Activated naive CD4-positive, alpha-beta T cell (primary cell): ENCODE results near the gene FGF12.

Source experiments
- DNase-seq, 4 experiments: peaks; one replicate each; lab custom pipeline; 2025; lab: John Stamatoyannopoulos, UW

FGF12 gene

GRCh38 chr3:192684151-192684550 lies 43.2 kb downstream of the FGF12 start:
- DNase-seq = no peak

DNA sequence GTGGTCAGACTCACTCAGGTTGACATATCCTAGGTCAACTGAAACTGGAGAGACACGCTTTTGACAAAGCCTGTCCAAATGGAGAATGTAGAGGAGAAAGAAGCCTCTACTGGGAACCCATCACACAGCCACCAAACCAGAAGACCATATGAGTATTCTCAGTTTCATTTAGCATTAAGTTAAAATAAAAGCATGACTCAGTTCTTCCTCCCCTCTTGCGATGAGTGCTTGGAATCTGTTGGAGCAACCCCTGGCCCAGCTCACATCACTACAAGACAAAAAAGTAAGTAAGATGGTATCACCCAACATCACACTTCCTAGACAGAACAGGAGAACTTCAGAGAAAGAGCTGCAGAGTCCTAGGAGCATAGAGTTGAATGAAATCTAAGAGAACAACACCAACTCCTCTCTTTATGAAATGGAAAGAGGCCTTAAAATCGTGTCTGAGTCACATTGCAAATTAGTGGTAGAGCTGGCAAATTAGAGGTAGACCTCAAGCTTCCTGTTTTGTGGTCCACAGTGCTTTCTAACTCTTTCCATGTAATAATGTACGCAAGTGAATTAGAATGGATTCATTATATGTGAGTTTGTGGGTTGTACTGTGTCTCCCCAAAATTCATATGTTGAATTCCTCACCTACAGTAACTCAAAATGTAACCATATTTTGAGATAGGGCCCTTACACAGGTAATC lies 51.2 kb downstream of the FGF12 start:
- no peak for DNase-seq

DNA sequence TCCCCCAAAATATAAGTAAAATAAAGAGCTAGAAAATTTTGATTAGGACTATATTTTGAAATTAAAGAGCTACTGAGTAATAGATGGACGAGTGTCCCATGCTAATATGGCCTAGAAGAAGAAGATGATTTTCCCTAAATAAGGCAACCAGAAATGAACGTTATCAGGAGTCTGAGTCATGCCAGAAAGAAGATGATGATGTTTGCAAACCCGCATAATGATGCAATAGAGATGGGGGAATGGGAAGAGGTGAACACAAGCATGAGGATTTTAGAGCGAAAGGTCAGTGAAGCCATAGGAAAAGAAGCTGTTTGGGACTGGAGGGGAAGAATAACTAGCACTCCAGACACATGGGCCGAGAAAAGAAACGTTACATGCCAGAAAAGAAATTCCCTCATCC lies 71.7 kb downstream of the FGF12 start:
- DNase-seq = no peak

GRCh38 chr3:192655040-192655439 lies 72.3 kb downstream of the FGF12 start:
- DNase-seq = no peak

GRCh38 chr3:192653862-192654261 lies 73.5 kb downstream of the FGF12 start:
- DNase-seq = no peak

DNA sequence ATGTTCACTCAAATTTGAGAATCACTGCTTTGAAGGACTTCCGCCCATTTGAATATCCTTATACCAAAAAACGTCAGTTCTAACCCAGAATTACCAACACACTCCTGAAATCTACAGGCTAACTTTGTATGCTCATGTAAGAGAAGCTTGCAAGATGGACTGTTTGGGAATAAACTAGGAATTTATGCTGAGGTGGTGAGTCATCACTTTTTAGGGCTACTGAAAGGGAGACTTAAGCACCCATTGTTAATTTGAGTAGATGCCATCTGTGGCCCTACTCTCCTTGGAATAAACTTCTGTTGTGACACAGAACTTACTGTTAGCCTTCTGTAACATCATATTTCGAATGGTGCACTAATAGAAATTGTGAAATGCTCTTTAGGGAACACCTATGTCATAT lies 74.6 kb downstream of the FGF12 start:
- DNase-seq = no peak

- DNase-seq = no peak
Measured at GRCh38 chr3:192651836-192652512, 75.4 kb downstream of the FGF12 start.

GRCh38 chr3:192645437-192645836 lies 81.9 kb downstream of the FGF12 start:
- DNase-seq = no peak

DNA sequence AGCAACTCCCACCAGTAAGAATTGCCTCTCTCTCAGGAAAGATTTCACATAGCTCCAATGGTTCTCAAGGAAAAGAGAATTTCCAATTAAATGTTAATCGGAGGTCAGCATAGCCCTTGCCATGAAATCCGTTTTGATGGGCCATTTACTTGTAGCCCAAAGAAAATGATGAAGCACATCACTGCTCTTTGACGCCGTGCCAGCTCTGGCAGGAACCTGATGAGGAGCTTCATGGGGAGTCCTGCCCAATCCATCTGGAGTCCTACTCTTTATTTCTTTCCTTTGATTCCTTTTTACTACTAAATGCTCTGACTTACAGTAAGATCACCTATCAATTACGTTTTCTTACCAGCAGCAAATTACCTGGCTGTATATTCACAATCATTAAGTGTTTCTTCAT lies 84.7 kb downstream of the FGF12 start:
- no peak for DNase-seq

GRCh38 chr3:192641919-192642318 lies 85.4 kb downstream of the FGF12 start:
- DNase-seq = no peak

GRCh38 chr3:192639987-192640386 lies 87.4 kb downstream of the FGF12 start:
- no peak for DNase-seq

DNA sequence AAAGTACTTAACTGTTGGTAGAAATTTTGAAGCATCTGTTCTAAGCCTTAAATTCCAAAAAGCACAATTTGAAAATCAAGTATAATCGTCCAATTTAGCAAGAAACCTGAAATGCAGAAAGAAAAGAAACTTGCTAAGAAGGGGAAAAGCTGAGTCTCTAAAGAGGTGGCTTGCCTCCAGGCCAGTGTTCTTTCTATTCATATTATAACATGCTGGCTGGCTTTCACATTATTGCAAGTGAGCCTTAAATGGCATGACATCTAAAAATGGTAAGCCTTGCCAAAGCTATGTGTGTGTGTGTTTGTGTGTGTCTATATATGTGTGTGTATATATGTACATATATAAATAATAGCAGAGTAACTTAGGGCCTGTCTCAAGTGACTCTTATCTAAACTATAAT lies 89.5 kb downstream of the FGF12 start:
- DNase-seq = no peak

DNA sequence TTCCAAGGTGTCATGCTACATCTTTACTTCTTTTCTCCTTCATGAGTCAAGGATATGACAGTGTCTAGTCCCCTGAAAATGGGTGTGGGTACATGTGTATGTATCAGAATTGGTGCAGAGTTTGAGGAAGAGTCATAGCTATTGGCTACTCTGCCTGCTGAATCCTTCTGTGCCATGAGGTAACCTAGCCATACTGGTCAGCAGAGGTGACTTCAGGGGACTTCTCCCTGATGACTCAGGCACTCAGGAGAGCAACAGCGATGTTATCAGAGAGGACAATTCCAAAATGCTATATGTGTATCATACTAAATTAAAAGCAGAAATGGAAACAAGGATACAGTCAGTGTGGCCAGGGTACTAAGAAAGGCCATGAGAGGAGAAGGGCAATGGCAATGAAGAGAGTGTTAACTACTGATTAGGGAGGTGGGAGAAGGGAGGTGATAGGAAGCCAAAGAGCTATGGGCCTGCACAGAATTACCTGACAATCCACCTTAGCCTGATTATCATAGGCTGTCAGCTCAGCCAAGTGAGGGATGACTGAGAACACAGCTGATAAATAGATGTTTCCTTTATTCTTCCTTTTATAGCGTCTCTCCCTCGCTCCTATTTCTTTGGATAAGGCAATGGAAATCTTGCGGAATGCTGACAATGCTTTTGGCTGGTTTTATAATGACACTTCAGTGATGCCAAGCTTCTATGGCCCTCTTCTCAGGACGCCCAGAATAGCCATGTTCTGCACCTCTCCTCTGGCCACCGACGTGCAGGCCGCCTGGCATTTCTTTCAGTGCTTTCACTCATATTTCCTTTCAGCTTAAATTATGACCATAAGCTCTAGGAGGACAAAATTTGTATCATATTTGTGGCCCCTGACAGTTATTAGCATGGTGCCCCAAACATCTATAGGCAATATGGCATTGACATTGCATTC lies 90.6 kb downstream of the FGF12 start:
- no peak for DNase-seq

- no peak for DNase-seq
Measured at GRCh38 chr3:192629429-192629828, 97.9 kb downstream of the FGF12 start.

DNA sequence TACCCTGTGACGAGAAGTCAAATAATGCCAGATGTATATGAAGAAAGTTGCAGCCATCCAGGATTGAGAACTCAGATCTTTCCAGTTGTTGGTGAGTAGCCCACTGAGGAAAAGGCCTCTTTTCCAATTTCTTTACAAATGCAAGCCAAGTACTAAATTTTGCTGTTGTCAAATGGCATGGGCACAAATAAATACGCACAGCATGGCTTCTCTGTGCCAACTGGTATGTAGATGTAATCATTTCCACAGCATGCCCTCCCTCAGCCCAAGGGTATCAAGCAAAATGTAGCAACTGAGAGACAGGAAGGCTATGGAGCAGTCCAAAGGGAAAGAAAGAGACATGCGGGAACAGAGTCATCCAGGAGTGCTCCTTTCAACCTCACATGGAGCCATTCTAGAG lies 105.4 kb downstream of the FGF12 start:
- DNase-seq = no peak

GRCh38 chr3:192620275-192620674 lies 107.1 kb downstream of the FGF12 start:
- DNase-seq = no peak

DNA sequence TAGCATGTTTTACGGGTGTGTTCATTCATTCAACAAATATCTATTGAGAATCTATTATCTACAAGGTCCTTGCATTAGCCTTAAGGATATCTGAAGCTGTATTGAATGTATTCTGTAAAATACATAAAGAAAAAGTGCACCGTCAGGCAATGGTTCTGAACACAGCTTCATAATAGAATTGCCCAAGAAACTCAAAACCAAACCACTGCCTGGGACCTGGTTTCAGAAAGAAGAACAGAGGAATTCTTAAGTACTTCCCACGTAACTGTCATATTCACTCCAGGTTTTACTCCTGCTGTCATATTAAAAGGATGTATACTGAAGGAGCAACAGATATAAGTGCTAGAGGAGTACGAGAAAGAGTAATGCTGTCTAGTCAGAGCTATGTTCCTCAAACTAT lies 115.9 kb downstream of the FGF12 start:
- no peak for DNase-seq

DNA sequence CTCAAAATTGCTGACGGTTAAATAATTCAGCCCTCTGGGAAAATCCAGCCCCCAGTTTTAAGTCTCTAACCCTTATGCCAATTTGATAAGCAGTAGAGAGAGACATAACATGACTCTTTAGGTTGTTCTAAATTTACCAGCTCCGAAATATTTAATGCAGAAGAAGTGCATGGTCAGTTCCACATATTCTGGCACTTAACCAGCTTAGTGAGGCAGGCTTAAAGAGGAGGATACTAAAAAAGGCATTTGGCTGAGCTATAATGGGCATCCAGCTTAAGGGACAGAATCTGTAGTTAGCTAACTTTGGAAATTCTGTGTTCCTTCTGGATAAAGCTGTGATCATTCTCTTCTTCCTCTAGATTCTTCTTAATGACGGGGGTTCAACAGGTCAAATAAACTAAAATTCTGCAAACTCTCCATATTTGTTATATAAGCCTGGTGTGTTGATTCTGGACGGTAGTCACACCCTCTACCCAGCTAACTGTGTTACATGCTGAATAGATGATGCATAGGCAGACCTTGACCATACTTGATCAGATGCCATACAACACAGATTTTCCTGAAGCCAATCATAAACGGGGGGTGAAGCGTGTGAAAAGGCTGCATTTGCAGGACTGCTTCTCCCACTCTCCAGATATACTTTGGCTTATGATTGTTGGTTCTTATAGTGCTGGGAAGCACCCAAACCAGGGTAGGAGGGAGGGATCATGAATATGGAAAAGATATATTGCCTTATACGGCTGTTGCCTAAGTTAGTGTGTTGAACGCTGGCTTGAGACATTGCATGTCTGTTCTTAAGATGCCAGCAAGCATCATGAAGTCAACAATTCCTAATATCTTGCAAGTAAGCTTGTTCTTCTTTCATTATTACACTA lies 118.4 kb downstream of the FGF12 start:
- no peak for DNase-seq

- no peak for DNase-seq
Measured at GRCh38 chr3:192607798-192608197, 119.5 kb downstream of the FGF12 start.

- DNase-seq = no peak
Measured at GRCh38 chr3:192597913-192598312, 129.4 kb downstream of the FGF12 start.

- DNase-seq = no peak
Measured at GRCh38 chr3:192597506-192597905, 129.8 kb downstream of the FGF12 start.

DNA sequence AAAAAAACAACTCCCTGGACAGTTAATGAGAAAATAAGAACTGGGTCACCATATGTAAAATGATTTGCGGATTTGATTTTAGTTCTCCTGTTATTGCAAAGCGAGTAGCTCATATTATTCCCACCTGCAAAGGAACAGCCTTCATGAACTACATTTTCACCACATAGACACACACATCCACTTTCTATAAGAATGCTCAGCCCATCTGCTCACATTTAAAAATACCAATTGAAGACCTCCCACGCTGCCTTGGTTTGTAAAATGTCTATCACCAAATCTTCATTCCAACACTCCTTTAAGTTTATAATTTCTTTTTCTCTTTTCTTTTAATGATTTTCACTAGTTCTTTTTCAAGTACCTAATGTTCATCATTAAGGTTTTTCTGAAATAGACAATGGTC lies 148.6 kb downstream of the FGF12 start:
- DNase-seq = no peak
